ENCODE measurements around the gene FIGNL1. TPM values are rescaled to one million over a fixed set of nuclear protein-coding genes. Genes with fewer than 3 reads are reported as not detected.

FIGNL1 gene
- total RNA-seq, 1 experiment from 2014 or later = 16.4 TPM

- H3K4me3 ChIP-seq = no peak overlapping the region
- no peaks in the 10 kb centered on the region for H3K9me3 ChIP-seq
- no peak for DNase-seq
- no peaks in the 10 kb centered on the region for H3K27me3 ChIP-seq
- no peaks in the 10 kb centered on the region for H3K36me3 ChIP-seq
These were observed 31.4 kb downstream of the FIGNL1 start for GRCh38 chr7:50418526-50419290.

GRCh38 chr7:50418086-50418515 is 32.0 kb downstream of the FIGNL1 start:
- no peaks in the 10 kb centered on the region for H3K9me3 ChIP-seq
- no peaks in the 10 kb centered on the region for H3K36me3 ChIP-seq
- no peak overlapping the region for H3K4me3 ChIP-seq
- no peaks in the 10 kb centered on the region for H3K27me3 ChIP-seq
- DNase-seq = peak; percentile 70

- no peaks in the 10 kb centered on the region for H3K9me3 ChIP-seq
- H3K36me3 ChIP-seq = no peaks in the 10 kb centered on the region
- H3K4me3 ChIP-seq = no peak overlapping the region
- no peak for DNase-seq
- no peaks in the 10 kb centered on the region for H3K27me3 ChIP-seq
These were observed 33.5 kb downstream of the FIGNL1 start for GRCh38 chr7:50416527-50417182.

- no peak overlapping the region for H3K4me3 ChIP-seq
- no peak for DNase-seq
- no peaks in the 10 kb centered on the region for H3K27me3 ChIP-seq
- no peaks in the 10 kb centered on the region for H3K9me3 ChIP-seq
- no peaks in the 10 kb centered on the region for H3K36me3 ChIP-seq
These were observed 34.2 kb downstream of the FIGNL1 start for GRCh38 chr7:50415844-50416364.

- DNase-seq = no peak
- Histone ChIP-seq H3K36me3 (no peaks in the 10 kb centered on the region), H3K4me3 (no peak overlapping the region), H3K27me3 (no peaks in the 10 kb centered on the region), H3K9me3 (no peaks in the 10 kb centered on the region)
These were observed 36.6 kb downstream of the FIGNL1 start for GRCh38 chr7:50413561-50413960.

- Histone ChIP-seq H3K9me3 (no peaks in the 10 kb centered on the region), H3K27me3 (no peaks in the 10 kb centered on the region), H3K4me3 (no peak overlapping the region), H3K36me3 (no peaks in the 10 kb centered on the region)
- DNase-seq = no peak
These were observed 37.2 kb downstream of the FIGNL1 start for GRCh38 chr7:50412973-50413372.

GRCh38 chr7:50411332-50411731 is 38.8 kb downstream of the FIGNL1 start:
- Histone ChIP-seq H3K27me3 (no peaks in the 10 kb centered on the region), H3K4me3 (no peak overlapping the region), H3K36me3 (no peaks in the 10 kb centered on the region), H3K9me3 (no peaks in the 10 kb centered on the region)
- no peak for DNase-seq

- DNase-seq = no peak
- Histone ChIP-seq H3K9me3 (no peaks in the 10 kb centered on the region), H3K36me3 (no peaks in the 10 kb centered on the region)
These were observed 40.0 kb downstream of the FIGNL1 start for GRCh38 chr7:50409856-50410745.

GRCh38 chr7:50406935-50407334 is 43.2 kb downstream of the FIGNL1 start:
- Histone ChIP-seq H3K9me3 (no peaks in the 10 kb centered on the region), H3K27me3 (no peaks in the 10 kb centered on the region), H3K4me3 (no peak overlapping the region), H3K36me3 (no peaks in the 10 kb centered on the region)
- DNase-seq = no peak

More at GRCh38 chr7:50409856-50410745, 40.0 kb downstream of the FIGNL1 start:
- Histone ChIP-seq H3K4me3 (no peak overlapping the region), H3K27me3 (no peaks in the 10 kb centered on the region)

GRCh38 chr7:50405221-50405620 is 44.9 kb downstream of the FIGNL1 start:
- no peaks in the 10 kb centered on the region for H3K9me3 ChIP-seq
- H3K4me3 ChIP-seq = no peak overlapping the region
- no peaks in the 10 kb centered on the region for H3K27me3 ChIP-seq
- no peaks in the 10 kb centered on the region for H3K36me3 ChIP-seq
- DNase-seq = no peak

GRCh38 chr7:50404392-50404791 is 45.8 kb downstream of the FIGNL1 start:
- H3K4me3 ChIP-seq = no peak overlapping the region
- no peaks in the 10 kb centered on the region for H3K36me3 ChIP-seq
- no peaks in the 10 kb centered on the region for H3K9me3 ChIP-seq
- no peak for DNase-seq
- no peaks in the 10 kb centered on the region for H3K27me3 ChIP-seq

GRCh38 chr7:50400114-50400513 is 50.0 kb downstream of the FIGNL1 start:
- no peaks in the 10 kb centered on the region for H3K36me3 ChIP-seq
- no peaks in the 10 kb centered on the region for H3K9me3 ChIP-seq
- no peak overlapping the region for H3K4me3 ChIP-seq
- no peaks in the 10 kb centered on the region for H3K27me3 ChIP-seq
- DNase-seq = no peak

GRCh38 chr7:50399635-50400034 is 50.5 kb downstream of the FIGNL1 start:
- no peak overlapping the region for H3K4me3 ChIP-seq
- no peaks in the 10 kb centered on the region for H3K27me3 ChIP-seq
- no peak for DNase-seq
- H3K9me3 ChIP-seq = no peaks in the 10 kb centered on the region
- H3K36me3 ChIP-seq = no peaks in the 10 kb centered on the region

GRCh38 chr7:50399206-50399605 is 50.9 kb downstream of the FIGNL1 start:
- H3K4me3 ChIP-seq = no peak overlapping the region
- H3K36me3 ChIP-seq = no peaks in the 10 kb centered on the region
- no peak for DNase-seq
- no peaks in the 10 kb centered on the region for H3K27me3 ChIP-seq
- no peaks in the 10 kb centered on the region for H3K9me3 ChIP-seq

- no peaks in the 10 kb centered on the region for H3K36me3 ChIP-seq
- H3K4me3 ChIP-seq = no peak overlapping the region
- DNase-seq = no peak
- H3K9me3 ChIP-seq = no peaks in the 10 kb centered on the region
- no peaks in the 10 kb centered on the region for H3K27me3 ChIP-seq
These were observed 52.2 kb downstream of the FIGNL1 start for GRCh38 chr7:50397971-50398324.

- no peaks in the 10 kb centered on the region for H3K9me3 ChIP-seq
- no peak overlapping the region for H3K4me3 ChIP-seq
- no peak for DNase-seq
- H3K36me3 ChIP-seq = no peaks in the 10 kb centered on the region
- H3K27me3 ChIP-seq = no peaks in the 10 kb centered on the region
These were observed 52.7 kb downstream of the FIGNL1 start for GRCh38 chr7:50397320-50397970.

Measured in MG63 (cell line).